NB4 (cell line): Measurements from ENCODE around the gene PPP1R1B.

Experiments used
- DNase-seq: peaks from one replicate; pipeline ENCODE4 v3.0.0; 2010; ENCODE audit warnings: low read depth
- H3K4me3 ChIP-seq: one replicate; pipeline ENCODE4 v1.5.1; 2011; ENCODE audit warnings: mild to moderate bottlenecking, low read depth, low read length, moderate library complexity
- CTCF ChIP-seq: IDR thresholded peaks from one replicate; pipeline ENCODE4 v1.5.1; 2012; ENCODE audit warnings: low read depth, low read length
- MAX ChIP-seq: IDR thresholded peaks from 2 replicates; pipeline ENCODE4 v1.6.1; 2011; ENCODE audit warnings: low read depth, low read length
- MYC ChIP-seq: IDR thresholded peaks from 2 replicates; pipeline ENCODE4 v1.6.1; 2011; ENCODE audit warnings: low read depth, low read length
- POLR2A ChIP-seq: IDR thresholded peaks from 2 replicates; pipeline ENCODE4 v1.6.1; 2011; ENCODE audit warnings: mild to moderate bottlenecking; ENCODE audit not compliant: insufficient read length; ENCODE audit errors: extremely low read depth

The PPP1R1B gene

DNA sequence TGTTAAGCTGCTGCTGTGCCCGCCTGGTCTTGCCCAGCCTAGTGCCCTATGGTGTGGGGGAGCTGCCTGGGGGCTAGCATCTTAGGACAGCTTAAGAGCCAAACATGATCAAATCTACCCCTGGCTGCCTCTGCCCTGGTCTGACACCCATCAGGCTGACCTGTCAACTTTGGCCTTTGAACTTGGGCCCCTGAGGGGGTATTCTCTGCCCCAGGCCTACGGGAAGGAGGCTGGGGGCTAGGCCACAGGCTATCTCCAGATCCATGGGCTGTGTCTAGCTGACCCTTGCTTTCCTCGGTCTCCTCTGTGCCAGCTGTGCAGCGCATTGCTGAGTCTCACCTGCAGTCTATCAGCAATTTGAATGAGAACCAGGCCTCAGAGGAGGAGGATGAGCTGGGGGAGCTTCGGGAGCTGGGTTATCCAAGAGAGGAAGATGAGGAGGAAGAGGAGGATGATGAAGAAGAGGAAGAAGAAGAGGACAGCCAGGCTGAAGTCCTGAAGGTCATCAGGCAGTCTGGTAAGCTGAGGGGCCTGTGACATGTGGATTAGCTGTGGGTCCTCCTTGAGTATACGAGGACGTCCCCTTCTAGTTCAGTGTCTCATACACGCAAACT is 6.9 kb downstream of the PPP1R1B start:
- TF ChIP-seq POLR2A, result no peak
- no peak for TF ChIP-seq MAX
- no peak for TF ChIP-seq CTCF
- no peak for TF ChIP-seq MYC
- no peak for DNase-seq
- H3K4me3 ChIP-seq, result no peak overlapping the region

DNA sequence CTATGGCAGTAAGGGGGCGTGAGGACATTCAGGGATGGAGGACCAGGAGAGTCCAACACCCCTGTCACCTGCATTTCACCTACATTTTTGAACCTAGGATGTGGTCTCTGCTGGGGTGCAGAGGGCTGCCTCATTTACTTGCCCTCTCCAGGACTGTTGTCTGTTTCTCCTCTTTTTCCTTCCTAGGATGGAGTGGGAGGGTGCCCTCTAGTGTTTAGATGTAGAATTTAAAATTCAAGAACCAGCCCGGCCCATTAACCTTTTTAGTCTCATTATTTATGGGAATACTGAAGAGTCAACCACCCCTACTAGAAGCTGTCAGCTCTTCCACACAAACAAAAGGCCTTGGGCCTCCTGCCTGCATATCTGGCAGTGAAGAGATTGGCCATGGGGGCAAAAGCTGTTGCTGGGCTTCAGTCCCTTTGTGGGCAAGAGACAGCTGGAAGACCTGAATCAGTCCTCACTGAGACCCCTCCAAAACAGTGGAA is 7.7 kb downstream of the PPP1R1B start:
- H3K4me3 ChIP-seq, result no peak overlapping the region
- DNase-seq, result peak; percentile 65
- TF ChIP-seq POLR2A (no peak), CTCF (peak; percentile 68), MYC (no peak)

GRCh38 chr17:39635614-39636176 is 8.9 kb downstream of the PPP1R1B start:
- TF ChIP-seq POLR2A, result no peak
- TF ChIP-seq CTCF, result no peak
- TF ChIP-seq MYC, result no peak
- TF ChIP-seq MAX, result no peak
- H3K4me3 ChIP-seq, result no peak overlapping the region
- peak; percentile 51 for DNase-seq

DNA sequence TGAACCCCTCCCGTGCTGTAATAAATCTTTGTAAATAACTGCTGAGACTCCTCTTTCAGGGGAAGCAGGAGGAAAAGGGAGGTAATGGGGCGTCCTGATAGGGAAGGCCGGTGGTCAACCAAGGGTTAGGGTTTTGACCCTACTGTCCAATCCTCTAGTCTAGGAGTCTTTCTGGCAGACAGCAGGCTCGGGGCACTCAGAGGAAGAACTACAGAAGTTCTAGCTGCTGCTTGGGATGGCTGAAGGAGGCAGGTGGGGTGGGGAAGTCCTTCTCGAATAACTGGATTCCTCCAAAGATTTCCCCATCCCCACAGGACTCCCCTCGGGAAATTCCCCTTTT is 9.8 kb downstream of the PPP1R1B start:
- TF ChIP-seq MYC (no peak), CTCF (no peak), MAX (no peak), POLR2A (no peak)
- DNase-seq, result no peak
- H3K4me3 ChIP-seq, result peak overlapping the region; percentile 80

DNA sequence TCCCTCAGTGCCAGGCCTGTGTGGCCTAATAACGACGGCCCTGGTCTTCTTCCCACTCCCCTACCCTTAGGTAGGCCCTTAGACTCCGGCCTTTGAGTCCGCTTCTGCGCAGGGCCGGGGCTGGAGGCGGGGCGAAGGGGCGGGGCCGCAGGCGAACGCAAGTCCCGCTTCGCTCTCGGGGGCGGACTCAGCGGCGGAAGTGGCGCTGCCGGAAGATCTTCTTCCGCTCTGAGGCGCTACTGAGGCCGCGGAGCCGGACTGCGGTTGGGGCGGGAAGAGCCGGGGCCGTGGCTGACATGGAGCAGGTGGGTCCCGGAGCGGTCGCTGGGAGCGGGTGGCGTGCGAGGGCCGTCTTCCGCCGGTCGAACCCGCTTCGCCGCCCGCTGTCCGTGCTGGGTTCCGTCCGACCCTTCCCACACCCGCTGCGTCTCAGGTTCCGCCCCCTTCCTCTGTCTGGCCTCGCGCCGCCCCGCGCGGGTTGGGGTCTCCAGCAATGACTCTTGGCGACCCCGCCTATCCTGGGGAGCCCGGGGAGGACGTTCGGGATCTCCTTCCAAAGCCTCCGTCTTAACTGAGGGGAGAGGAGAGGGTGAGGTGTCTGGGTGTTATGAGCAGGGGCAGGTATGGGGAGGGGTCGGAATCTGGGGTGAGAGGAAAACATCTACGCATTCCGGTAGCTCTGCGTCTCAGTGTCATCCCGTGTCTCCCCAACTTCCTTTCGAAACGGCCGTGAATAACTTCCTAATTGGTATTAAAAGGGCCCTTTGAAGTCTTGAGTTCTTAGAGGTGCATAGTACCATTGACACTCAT is 10.4 kb downstream of the PPP1R1B start, which contains the start of gene STARD3:
Gene STARD3 (plus strand): TSS at position 218 of the 810 bp plus-strand sequence. CDS start 16,388 bp downstream, outside the sequence.
- DNase-seq, result peak; percentile 95
- peak; percentile 66 for TF ChIP-seq MAX
- peak; percentile 75 for TF ChIP-seq MYC
- TF ChIP-seq CTCF, result no peak
- TF ChIP-seq POLR2A, result peak; percentile 69
- peak within 1 kb of the TSS; percentile 80 for H3K4me3 ChIP-seq
